Trophoblast cell (in vitro differentiated cells and primary cell): Measurements from ENCODE around the gene ITGA5.

Experiments
- DNase-seq, 2 donors: peaks; one replicate each; pipeline ENCODE4 v3.0.0-alpha.2; 2016
- H2AFZ ChIP-seq: 2 replicates; pipeline ENCODE4 v1.6.1; 2013; ENCODE audit warnings: low read length, moderate library complexity, mild to moderate bottlenecking; ENCODE audit not compliant: insufficient read depth, poor library complexity
- H2AK5ac ChIP-seq: 2 replicates; pipeline ENCODE4 v1.6.1; 2013; ENCODE audit warnings: mild to moderate bottlenecking, low read length
- H2BK120ac ChIP-seq: 2 replicates; pipeline ENCODE4 v1.6.1; 2013; ENCODE audit warnings: low read length, mild to moderate bottlenecking, moderate library complexity; ENCODE audit not compliant: insufficient read depth, poor library complexity
- H2BK12ac ChIP-seq: 2 replicates; pipeline ENCODE4 v1.6.1; 2013; ENCODE audit warnings: mild to moderate bottlenecking, low read length, moderate library complexity
- H2BK5ac ChIP-seq: 2 replicates; pipeline ENCODE4 v1.6.1; 2013; ENCODE audit warnings: low read length, low read depth, moderate library complexity, mild to moderate bottlenecking; ENCODE audit not compliant: poor library complexity
- H3K14ac ChIP-seq: 2 replicates; pipeline ENCODE4 v1.6.1; 2013; ENCODE audit warnings: mild to moderate bottlenecking, low read length
- H3K18ac ChIP-seq: 2 replicates; pipeline ENCODE4 v1.6.1; 2013; ENCODE audit warnings: mild to moderate bottlenecking, low read length
- H3K23ac ChIP-seq: 2 replicates; pipeline ENCODE4 v1.6.1; 2013; ENCODE audit warnings: low read length
- H3K27ac ChIP-seq: 2 replicates; pipeline ENCODE4 v1.5.1; 2013; ENCODE audit warnings: low read depth, mild to moderate bottlenecking, inconsistent platforms, low read length, moderate library complexity
- H3K27me3 ChIP-seq: 2 replicates; pipeline ENCODE4 v1.6.1; 2013; ENCODE audit warnings: inconsistent platforms, mild to moderate bottlenecking, low read length, moderate library complexity; ENCODE audit not compliant: insufficient read depth
- H3K36me3 ChIP-seq, 2 experiments: 1 replicate in 1 of 2; 2 replicates in 1 of 2; pipeline ENCODE4 v1.6.1; 2013; ENCODE audit warnings: low read length in 2 of 2, mild to moderate bottlenecking in 2 of 2, moderate library complexity in 1 of 2; ENCODE audit not compliant: insufficient read depth in 2 of 2, control insufficient read depth in 1 of 2
- H3K4ac ChIP-seq: 2 replicates; pipeline ENCODE4 v1.6.1; 2013; ENCODE audit warnings: low read depth, mild to moderate bottlenecking, low read length, moderate library complexity
- H3K4me1 ChIP-seq, 2 experiments: 1 replicate in 1 of 2; 2 replicates in 1 of 2; pipeline ENCODE4 v1.6.1; 2013; ENCODE audit warnings: low read length in 2 of 2, mild to moderate bottlenecking in 2 of 2, moderate library complexity in 1 of 2; ENCODE audit not compliant: insufficient read depth in 2 of 2, control insufficient read depth in 1 of 2
- H3K4me2 ChIP-seq: 2 replicates; pipeline ENCODE4 v1.6.1; 2013; ENCODE audit warnings: inconsistent platforms, mild to moderate bottlenecking, low read length, moderate library complexity
- H3K4me3 ChIP-seq: 2 replicates; pipeline ENCODE4 v1.5.1; 2013; ENCODE audit warnings: mild to moderate bottlenecking, low read depth, low read length, inconsistent platforms
- H3K79me1 ChIP-seq: one replicate; pipeline ENCODE4 v1.6.1; 2013; ENCODE audit warnings: low read length
- H3K79me2 ChIP-seq: 2 replicates; pipeline ENCODE4 v1.6.1; 2013; ENCODE audit warnings: low read length, mild to moderate bottlenecking; ENCODE audit not compliant: control insufficient read depth, insufficient read depth, poor library complexity
- H3K9ac ChIP-seq: 2 replicates; pipeline ENCODE4 v1.6.1; 2013; ENCODE audit warnings: mild to moderate bottlenecking, low read length
- H3K9me3 ChIP-seq: 2 replicates; pipeline ENCODE4 v1.6.1; 2013; ENCODE audit warnings: low read depth, mild to moderate bottlenecking, control low read depth, inconsistent platforms, low read length; ENCODE audit not compliant: insufficient read depth
- H4K12ac ChIP-seq: 2 replicates; pipeline ENCODE4 v1.6.1; 2013; ENCODE audit warnings: low read depth, mild to moderate bottlenecking, low read length, moderate library complexity
- H4K8ac ChIP-seq: 2 replicates; pipeline ENCODE4 v1.6.1; 2013; ENCODE audit warnings: low read depth, mild to moderate bottlenecking, low read length, moderate library complexity
- H4K91ac ChIP-seq: one replicate; pipeline ENCODE4 v1.6.1; 2013; ENCODE audit warnings: low read depth, mild to moderate bottlenecking, low read length, moderate library complexity
- WGBS: extraction: QIAGEN DNeasy Blood & Tissue Kit; methylation state at CpG from one replicate; pipeline ENCODE4 v1.1.7; 2013; ENCODE audit warnings: missing lambda C conversion rate; ENCODE audit not compliant: insufficient read length, insufficient coverage; ENCODE audit errors: extremely low coverage; 5-methylcytosine and 5-hydroxymethylcytosine counted together

The ITGA5 gene

GRCh38 chr12:54393743-54394142 is 25.3 kb downstream of the ITGA5 start:
- no CpG with 5 or more reads among the region's 3 CpGs for WGBS
- Histone ChIP-seq H4K91ac (no peak overlapping the region), H2AFZ (no peak overlapping the region), H3K27ac (no peak overlapping the region), H4K12ac (no peak overlapping the region), H3K27me3 (no peaks in the 10 kb centered on the region), H2BK5ac (no peak overlapping the region), H3K18ac (no peak overlapping the region), H3K4ac (no peak overlapping the region), H2BK12ac (no peak overlapping the region), H3K36me3 (peaks cover 26 to 34% of the 10 kb centered on the region in 2 experiments), H3K4me2 (no peak overlapping the region), H4K8ac (no peak overlapping the region), H3K23ac (no peak overlapping the region), H2AK5ac (no peak overlapping the region), H3K4me1 (peaks cover 16 to 25% of the 10 kb centered on the region in 2 experiments), H3K79me2 (peaks cover 7% of the 10 kb centered on the region), H3K14ac (no peak overlapping the region), H2BK120ac (no peak overlapping the region), H3K9ac (no peak overlapping the region), H3K4me3 (no peak overlapping the region), H3K9me3 (no peaks in the 10 kb centered on the region), H3K79me1 (peaks cover 18% of the 10 kb centered on the region)
- DNase-seq = peak in 1 of 2 donors; percentile 56

DNA sequence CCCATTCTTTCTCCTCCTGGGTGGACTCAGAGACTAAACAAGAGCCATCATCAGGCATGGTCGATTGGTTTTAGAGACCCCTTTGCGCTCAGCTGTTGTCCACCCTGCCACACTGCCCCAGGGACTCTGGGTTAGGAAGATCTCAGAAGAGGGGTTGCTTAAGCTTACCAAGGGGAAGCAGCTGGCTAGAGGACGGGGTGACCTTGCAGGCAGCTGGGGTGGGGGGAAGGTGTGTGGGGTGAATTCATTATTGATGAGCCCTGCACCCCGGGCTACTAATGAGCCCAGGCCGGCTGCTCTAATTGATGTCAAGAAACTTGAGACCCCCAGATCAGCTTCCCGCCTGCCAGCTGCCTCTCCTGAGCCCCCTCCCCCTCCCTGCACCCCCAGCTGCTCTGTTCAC is 25.9 kb downstream of the ITGA5 start:
- H3K14ac ChIP-seq = no peak overlapping the region
- no peak overlapping the region for H2BK120ac ChIP-seq
- H3K23ac ChIP-seq = no peak overlapping the region
- H4K8ac ChIP-seq = no peak overlapping the region
- peaks cover 7% of the 10 kb centered on the region for H3K79me2 ChIP-seq
- H3K9me3 ChIP-seq = no peaks in the 10 kb centered on the region
- no peak overlapping the region for H3K4me2 ChIP-seq
- H3K4me1 ChIP-seq = peaks cover 21 to 31% of the 10 kb centered on the region in 2 experiments
- no peak for DNase-seq
- no peak overlapping the region for H3K9ac ChIP-seq
- H2BK5ac ChIP-seq = no peak overlapping the region
- H4K12ac ChIP-seq = no peak overlapping the region
- H3K79me1 ChIP-seq = peaks cover 23% of the 10 kb centered on the region
- H3K36me3 ChIP-seq = peaks cover 22 to 31% of the 10 kb centered on the region in 2 experiments
- no peaks in the 10 kb centered on the region for H3K27me3 ChIP-seq
- no peak overlapping the region for H3K18ac ChIP-seq
- H3K27ac ChIP-seq = no peak overlapping the region
- H4K91ac ChIP-seq = no peak overlapping the region
- no peak overlapping the region for H3K4ac ChIP-seq
- H2AK5ac ChIP-seq = no peak overlapping the region
- no CpG with 5 or more reads among the region's 6 CpGs for WGBS
- H2AFZ ChIP-seq = no peak overlapping the region
- H2BK12ac ChIP-seq = no peak overlapping the region
- H3K4me3 ChIP-seq = no peak overlapping the region

- Histone ChIP-seq H3K4me3 (no peak overlapping the region), H3K18ac (no peak overlapping the region), H2BK5ac (no peak overlapping the region), H2AK5ac (no peak overlapping the region), H3K4me2 (no peak overlapping the region), H3K36me3 (peaks cover 19 to 26% of the 10 kb centered on the region in 2 experiments), H2AFZ (no peak overlapping the region), H3K4me1 (peaks cover 25 to 35% of the 10 kb centered on the region in 2 experiments), H4K91ac (no peak overlapping the region), H3K27me3 (no peaks in the 10 kb centered on the region), H3K14ac (no peak overlapping the region), H4K12ac (no peak overlapping the region), H3K9me3 (no peaks in the 10 kb centered on the region), H3K23ac (no peak overlapping the region), H3K9ac (no peak overlapping the region), H3K79me2 (peaks cover 7% of the 10 kb centered on the region), H2BK12ac (peak overlapping the region; percentile 27), H3K4ac (no peak overlapping the region), H3K27ac (no peak overlapping the region), H4K8ac (no peak overlapping the region), H3K79me1 (peaks cover 28% of the 10 kb centered on the region), H2BK120ac (no peak overlapping the region)
- 100% methylated on average over 2 of the region's 8 CpGs for WGBS
- DNase-seq = no peak
Measured at GRCh38 chr12:54392485-54393206, 26.4 kb downstream of the ITGA5 start.

- H3K79me2 ChIP-seq = peaks cover 15% of the 10 kb centered on the region
- peak overlapping the region; percentile 78 for H4K91ac ChIP-seq
- H3K4me1 ChIP-seq = peaks cover 38 to 51% of the 10 kb centered on the region in 2 experiments
- no peak overlapping the region for H2AK5ac ChIP-seq
- H3K9ac ChIP-seq = peak overlapping the region; percentile 63
- peak overlapping the region; percentile 59 for H3K14ac ChIP-seq
- H4K8ac ChIP-seq = peak overlapping the region; percentile 56
- peaks cover 41% of the 10 kb centered on the region for H3K79me1 ChIP-seq
- peak overlapping the region; percentile 95 for H3K27ac ChIP-seq
- no CpG with 5 or more reads among the region's 51 CpGs for WGBS
- peak overlapping the region; percentile 73 for H3K18ac ChIP-seq
- no peaks in the 10 kb centered on the region for H3K9me3 ChIP-seq
- no peaks in the 10 kb centered on the region for H3K27me3 ChIP-seq
- peak overlapping the region; percentile 80 for H2BK5ac ChIP-seq
- H3K23ac ChIP-seq = no peak overlapping the region
- H3K4me3 ChIP-seq = peak overlapping the region; percentile 79
- H2BK12ac ChIP-seq = no peak overlapping the region
- peak overlapping the region; percentile 47 for H3K4ac ChIP-seq
- peak; percentile 42 to 49 for DNase-seq
- no peak overlapping the region for H4K12ac ChIP-seq
- peaks cover 7 to 10% of the 10 kb centered on the region in 2 experiments for H3K36me3 ChIP-seq
- peak overlapping the region; percentile 57 for H2BK120ac ChIP-seq
- peak overlapping the region; percentile 87 for H3K4me2 ChIP-seq
- peak overlapping the region; percentile 64 for H2AFZ ChIP-seq
Measured at GRCh38 chr12:54390668-54391551, 28.2 kb downstream of the ITGA5 start.
